Colonic mucosa (tissue), 4 donors: Measurements from ENCODE around the gene TBC1D32. TPM values are rescaled to one million over a fixed set of nuclear protein-coding genes. Genes with fewer than 3 reads are reported as not detected.
"Not testable (repeated sequence)": the region's sequence is repeated elsewhere in the genome, so short reads cannot be mapped to it uniquely, and the experiment has no call there.

Experiments used
- DNase-seq: peaks from one replicate; pipeline ENCODE4 v3.0.0-alpha.2; 2020
- H3K27ac ChIP-seq: fragments of 200-600 bp; one replicate; pipeline ENCODE4 v1.8.0; 2021
- H3K27me3 ChIP-seq: fragments of 200-600 bp; one replicate; pipeline ENCODE4 v1.8.0; 2021
- H3K36me3 ChIP-seq: fragments of 200-600 bp; one replicate; pipeline ENCODE4 v1.8.0; 2021
- H3K4me1 ChIP-seq: fragments of 200-600 bp; one replicate; pipeline ENCODE4 v1.8.0; 2021; ENCODE audit warnings: mild to moderate bottlenecking
- H3K4me3 ChIP-seq: fragments of 200-600 bp; one replicate; pipeline ENCODE4 v1.8.0; 2021
- H3K9ac ChIP-seq, 2 donors: one replicate each; pipeline ENCODE4 v1.7.0; 2013; ENCODE audit warnings: control low read depth in 2 of 2, low read depth in 2 of 2, low read length in 2 of 2
- H3K9me3 ChIP-seq: fragments of 200-600 bp; one replicate; pipeline ENCODE4 v1.8.0; 2021
- CTCF ChIP-seq: fragments of 200-600 bp; IDR thresholded peaks from one replicate; pipeline ENCODE4 v1.8.0; 2022; ENCODE audit warnings: antibody characterized with exemption, mild to moderate bottlenecking
- intact Hi-C: fragments of 100-400 bp; cut with DNase I; formaldehyde crosslinking; loops from one replicate; pipeline ENCODE4 v1.14.1; 2022
- total RNA-seq, 2 donors: library from RNA; stranded (reverse); fragmentation: NEBNext Ultra II Directional in 1 of 2; extraction: Animal tissue kit (Norgen Biotek cat#: 25700) in 1 of 2; gene quantifications; one replicate each; pipeline ENCODE4 v1.2.1, GENCODE V29; 2021
- donor health status: healthy.
- donor health status: DM: no; HTN: no; CAD: no.
- donor health status: DM: no; HTN: no; CAD: no.

The TBC1D32 gene
- 1 to 10 TPM; 6.0 to 8.3 TPM for total RNA-seq

DNA sequence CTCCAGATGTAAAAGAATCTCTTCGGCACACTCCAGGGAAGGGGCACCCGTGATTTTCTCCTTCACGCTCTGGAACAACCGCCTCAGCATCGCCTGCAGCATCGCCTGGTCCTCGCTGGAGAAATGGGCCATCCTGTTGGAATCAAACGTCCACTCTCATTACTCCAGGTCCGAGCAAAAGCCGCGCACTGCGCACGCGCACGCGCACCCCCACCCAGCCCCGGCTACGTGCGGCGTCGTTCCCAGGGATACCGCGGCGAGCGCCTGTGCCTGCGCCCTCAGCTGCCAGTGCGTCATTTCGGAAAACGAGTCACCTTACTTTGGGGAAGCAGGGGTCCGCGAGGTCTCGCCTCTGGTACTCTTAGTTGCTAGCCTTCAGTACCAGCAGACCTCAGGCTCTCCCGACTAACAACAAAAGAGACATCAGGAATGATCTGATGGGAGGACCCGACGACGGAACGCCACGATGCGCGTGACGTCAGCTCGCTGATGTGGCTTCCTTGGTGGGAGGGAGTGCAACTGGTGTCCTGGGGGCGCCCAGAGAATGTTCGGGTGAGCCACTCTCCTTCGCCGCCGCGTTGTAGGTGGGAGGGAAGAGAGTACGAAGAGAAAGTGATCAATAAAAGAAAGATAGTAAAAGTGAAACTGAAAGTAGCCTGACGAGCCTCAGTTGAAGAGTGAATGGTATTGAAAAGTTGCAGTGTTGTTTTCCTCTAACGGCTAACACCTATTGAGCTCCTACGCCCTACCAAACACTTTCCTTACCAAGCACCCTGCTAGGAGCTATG is at the start of gene TBC1D32:
Gene TBC1D32 (minus strand): TSS at position 182 of the 788 bp plus-strand sequence. CDS start 50 bp downstream, at position 132.
- no peak for TF ChIP-seq CTCF
- intact Hi-C loops = no loop called here
- Histone ChIP-seq H3K36me3 (no peaks in the 10 kb centered on the region), H3K9me3 (no peaks in the 10 kb centered on the region), H3K4me3 (peak within 1 kb of the TSS; percentile 62), H3K27me3 (no peaks in the 10 kb centered on the region), H3K27ac (peak within 1 kb of the TSS; percentile 93), H3K4me1 (no peaks in the 10 kb centered on the region), H3K9ac (peak within 1 kb of the TSS; percentile 39 to 53)
- peak; percentile 94 for DNase-seq

GRCh38 chr6:121383478-121383877 is 49.2 kb upstream of the TBC1D32 start:
- H3K4me3 ChIP-seq = no peak overlapping the region
- no peak for DNase-seq
- no peak for TF ChIP-seq CTCF

GRCh38 chr6:121382467-121383121 is 48.3 kb upstream of the TBC1D32 start:
- intact Hi-C loops = no loop called here
- H3K4me3 ChIP-seq = no peak overlapping the region
- H3K4me1 ChIP-seq = peaks cover 7% of the 10 kb centered on the region
- H3K27me3 ChIP-seq = no peaks in the 10 kb centered on the region
- H3K27ac ChIP-seq = peak overlapping the region; percentile 72
- TF ChIP-seq CTCF = no peak
- no peaks in the 10 kb centered on the region for H3K36me3 ChIP-seq
- H3K9me3 ChIP-seq = no peaks in the 10 kb centered on the region
- DNase-seq = peak; percentile 87
- peak overlapping the region in 1 of 2 donors; percentile 58 for H3K9ac ChIP-seq

More at GRCh38 chr6:121383478-121383877, 49.2 kb upstream of the TBC1D32 start:
- H3K36me3 ChIP-seq = no peaks in the 10 kb centered on the region
- H3K27me3 ChIP-seq = no peaks in the 10 kb centered on the region
- no peak overlapping the region for H3K27ac ChIP-seq
- H3K9me3 ChIP-seq = no peaks in the 10 kb centered on the region
- H3K4me1 ChIP-seq = peaks cover 7% of the 10 kb centered on the region
- intact Hi-C loops = no loop called here
- H3K9ac ChIP-seq = no peak overlapping the region

GRCh38 chr6:121376411-121376810 is 42.1 kb upstream of the TBC1D32 start:
- Histone ChIP-seq H3K27me3 (no peaks in the 10 kb centered on the region), H3K4me3 (no peak overlapping the region), H3K36me3 (no peaks in the 10 kb centered on the region), H3K27ac (no peak overlapping the region), H3K4me1 (no peaks in the 10 kb centered on the region), H3K9ac (no peak overlapping the region), H3K9me3 (no peaks in the 10 kb centered on the region)
- TF ChIP-seq CTCF = no peak
- intact Hi-C loops = no loop called here
- no peak for DNase-seq

DNA sequence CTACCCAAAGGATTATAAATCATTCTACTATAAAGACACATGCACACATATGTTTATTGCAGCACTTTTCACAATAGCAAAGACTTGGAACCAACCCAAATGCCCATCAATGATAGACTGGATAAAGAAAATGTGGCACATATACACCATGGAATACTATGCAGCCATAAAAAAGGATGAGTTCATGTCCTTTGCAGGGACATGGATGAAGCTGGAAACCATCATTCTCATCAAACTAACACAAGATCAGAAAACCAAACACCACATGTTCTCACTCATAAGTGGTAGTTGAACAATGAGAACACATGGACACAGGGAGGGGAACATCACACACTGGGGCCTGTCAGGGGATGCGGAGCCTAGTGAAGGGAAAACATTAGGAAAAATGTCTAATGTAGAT is 39.9 kb upstream of the TBC1D32 start:
- H3K36me3 ChIP-seq, intact Hi-C loops, H3K4me1 ChIP-seq, H3K27ac ChIP-seq, H3K9ac ChIP-seq, H3K27me3 ChIP-seq, H3K9me3 ChIP-seq, DNase-seq, H3K4me3 ChIP-seq: not testable (repeated sequence)
